Stimulated activated naive CD4-positive, alpha-beta T cell treated with Interleukin-2 at 50 U/mL for 16 hours (primary cell): ENCODE measurements around the gene TCFL5.
"Not testable (repeated sequence)": the region's sequence is repeated elsewhere in the genome, so short reads cannot be mapped to it uniquely, and the experiment has no call there.

ENCODE experiments used
- DNase-seq: peaks from one replicate; lab custom pipeline; 2025; lab: John Stamatoyannopoulos, UW

The TCFL5 gene

DNA sequence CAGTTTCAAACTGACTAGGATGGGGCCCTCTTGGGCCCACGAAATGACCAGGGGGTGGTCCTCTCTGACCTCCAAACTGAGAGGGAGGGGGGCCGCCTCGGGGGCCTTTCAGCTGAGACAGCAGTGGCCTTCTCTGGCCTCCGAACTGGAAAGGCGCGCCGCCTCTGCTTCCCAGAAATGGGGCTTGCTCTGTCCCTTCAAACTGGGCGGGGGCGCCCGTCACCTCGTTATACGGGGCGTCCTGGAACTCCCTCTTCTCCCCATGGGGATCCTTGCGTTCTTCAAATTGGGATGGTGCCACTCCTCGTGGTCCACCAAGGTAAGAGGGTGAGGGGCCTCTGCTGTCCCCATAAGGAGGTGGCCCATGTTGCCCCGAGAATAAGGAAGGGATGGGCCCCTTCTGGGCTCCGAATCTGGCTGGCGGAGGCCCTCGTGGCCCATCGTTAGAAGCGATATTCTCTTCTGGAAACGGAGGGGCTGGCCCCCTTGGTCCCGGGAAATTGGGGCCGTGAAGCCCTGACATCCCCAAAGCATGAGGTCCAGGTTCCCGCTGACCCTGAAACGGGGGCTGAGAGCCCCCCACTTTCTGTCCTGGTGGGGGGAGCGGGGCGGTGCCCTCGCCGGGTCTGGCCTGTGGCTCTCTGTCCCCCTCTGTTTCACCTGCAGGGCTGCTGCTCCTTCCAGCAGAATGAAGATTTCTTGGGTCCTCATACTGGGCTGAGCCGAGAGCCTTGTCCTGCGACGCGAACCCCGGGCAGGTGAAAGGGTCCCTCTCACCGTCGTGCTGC lies 18.7 kb upstream of the TCFL5 start:
- DNase-seq, result no peak

DNA sequence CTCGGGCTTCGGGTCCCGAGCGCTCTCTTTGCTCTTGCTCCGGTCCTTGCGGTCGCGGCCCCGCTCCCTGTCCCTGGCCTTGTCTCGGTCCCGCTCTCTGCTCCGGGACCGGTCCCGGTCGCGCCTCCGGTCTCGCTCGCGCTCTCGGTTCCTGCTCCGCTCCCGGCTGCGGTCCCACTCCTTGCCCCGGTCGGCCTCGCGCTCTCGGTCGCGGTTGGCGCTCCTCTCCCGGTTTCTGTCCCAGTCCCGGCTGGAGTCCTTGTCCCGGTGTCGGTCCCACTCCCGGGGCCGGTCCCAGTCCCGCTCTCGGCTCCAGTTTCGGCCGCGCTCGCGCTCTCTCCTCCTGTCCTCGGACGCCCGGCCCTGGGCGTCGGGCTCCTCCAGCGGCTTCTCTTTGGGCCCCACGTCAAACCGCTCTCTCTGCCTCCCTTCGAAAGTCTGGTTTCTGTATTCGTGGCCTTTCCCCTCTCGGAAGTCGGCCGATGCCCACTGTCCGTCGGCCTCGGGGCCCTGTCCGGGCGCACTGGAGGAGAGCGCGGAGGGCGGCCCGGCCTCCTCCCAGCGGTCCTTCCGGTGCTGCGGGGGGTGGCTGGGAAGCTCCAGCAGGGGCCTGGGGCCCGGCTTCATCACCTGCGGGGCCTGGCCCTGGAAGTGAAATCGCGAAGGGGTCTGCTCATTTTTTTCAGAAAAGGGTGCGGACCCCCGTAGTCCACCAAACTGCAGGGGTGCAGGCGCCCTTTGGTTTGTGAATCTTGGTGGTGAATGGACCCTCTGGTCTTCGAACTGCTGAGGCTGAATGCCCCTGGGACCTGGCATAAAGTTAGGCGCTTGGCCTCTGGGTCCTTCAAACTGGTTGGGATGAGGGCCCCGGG lies 17.9 kb upstream of the TCFL5 start:
- no peak for DNase-seq

DNA sequence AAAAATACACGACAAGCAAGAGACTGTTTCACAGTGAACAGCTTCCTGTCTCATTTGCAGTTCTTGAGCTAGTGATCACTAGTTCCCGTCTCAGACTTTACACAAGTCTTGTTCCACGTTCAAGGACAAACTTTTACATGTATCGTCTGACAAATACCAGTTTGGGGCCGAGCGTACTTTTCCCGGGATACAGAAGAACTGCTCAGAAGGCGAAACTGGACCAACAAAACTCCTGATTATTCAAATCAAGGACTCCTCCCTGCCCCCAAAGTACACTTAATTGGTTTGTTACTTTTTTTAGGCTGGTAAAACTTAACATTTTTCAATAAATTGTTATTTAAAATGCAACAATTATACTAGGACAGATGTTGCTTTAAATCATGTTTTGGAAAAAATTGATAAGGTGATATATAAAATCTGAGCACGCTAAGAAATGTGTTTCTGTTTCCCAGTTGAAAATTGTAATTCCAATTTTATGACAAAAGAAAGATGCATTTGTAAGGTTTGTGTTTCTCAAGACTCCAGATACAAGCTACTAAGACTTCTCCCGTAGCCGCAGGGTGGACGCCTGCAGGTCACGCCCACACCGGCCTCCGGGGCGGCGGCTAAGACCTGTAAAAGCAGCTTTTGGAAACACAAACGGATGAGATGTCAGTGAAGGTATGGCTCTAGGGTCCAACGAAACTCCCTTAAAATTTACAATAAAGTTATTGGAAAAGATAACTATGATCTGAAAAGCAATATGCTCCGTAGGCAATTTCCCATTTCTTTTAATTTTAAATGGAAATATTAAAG lies 16.8 kb upstream of the TCFL5 start:
- no peak for DNase-seq

DNA sequence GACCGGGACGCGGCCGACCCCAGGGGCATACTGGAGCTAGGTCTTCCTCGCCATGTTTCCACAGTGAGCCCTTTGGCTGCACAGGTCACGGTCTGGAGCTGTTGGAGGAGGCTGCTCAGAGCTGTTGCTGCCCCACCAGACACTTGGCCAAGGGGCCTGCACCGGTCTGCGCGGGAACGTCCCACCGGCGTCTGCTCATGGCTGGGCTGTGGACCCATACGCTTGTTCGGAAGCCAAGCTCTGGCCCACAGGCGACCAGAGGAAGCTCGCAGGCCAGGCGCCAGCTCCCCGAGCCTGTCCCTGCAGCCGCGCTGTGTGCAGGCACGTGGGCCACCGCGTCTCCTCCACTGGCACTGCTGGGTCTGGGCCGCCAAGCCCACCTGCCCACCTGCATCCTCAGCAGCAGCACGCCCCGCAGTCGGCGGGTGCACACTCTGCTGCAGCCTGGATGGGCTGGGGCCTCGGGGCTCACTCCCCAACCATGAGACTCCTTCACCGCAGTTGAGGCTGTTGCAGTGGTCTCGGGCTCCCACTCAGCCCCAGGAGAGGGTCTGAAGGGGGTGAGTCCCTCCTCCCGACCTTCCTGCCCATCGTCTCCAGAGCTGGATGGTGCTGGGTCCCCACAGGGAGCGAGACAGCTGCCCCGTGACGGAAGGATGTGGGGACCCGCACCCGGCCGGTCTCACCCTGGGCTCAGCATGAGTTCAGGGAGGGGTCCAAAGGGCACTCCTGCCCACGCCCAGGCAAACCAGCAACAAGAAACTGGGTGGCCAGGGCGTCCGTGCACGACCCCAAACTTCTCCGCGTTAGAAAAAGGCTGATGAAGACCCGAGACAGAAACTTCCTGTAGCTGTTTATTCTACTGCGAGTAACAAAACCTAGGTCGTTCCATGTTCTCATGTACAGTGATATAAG lies 15.5 kb upstream of the TCFL5 start:
- DNase-seq, result no peak

DNA sequence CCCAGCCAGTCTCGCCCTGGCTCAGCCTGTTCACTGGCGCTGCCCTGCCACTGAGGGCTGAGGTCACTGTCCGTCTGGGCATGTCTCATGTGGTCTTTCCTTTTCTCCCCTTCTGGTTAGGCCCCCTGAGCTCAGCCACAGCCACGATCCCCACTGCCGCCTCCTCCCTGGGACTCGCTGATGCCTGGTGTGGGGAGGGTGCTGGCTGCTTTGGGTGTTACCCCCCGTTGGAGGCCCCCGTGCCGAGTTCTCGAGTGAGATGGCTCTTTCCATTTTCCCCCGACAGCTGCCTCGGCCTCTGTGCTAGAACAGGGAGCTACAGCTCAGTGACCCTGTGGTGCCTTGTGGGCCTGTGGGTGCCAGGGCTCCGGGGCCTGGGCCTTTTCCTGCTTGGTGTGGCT lies 14.9 kb upstream of the TCFL5 start:
- DNase-seq, result no peak

DNA sequence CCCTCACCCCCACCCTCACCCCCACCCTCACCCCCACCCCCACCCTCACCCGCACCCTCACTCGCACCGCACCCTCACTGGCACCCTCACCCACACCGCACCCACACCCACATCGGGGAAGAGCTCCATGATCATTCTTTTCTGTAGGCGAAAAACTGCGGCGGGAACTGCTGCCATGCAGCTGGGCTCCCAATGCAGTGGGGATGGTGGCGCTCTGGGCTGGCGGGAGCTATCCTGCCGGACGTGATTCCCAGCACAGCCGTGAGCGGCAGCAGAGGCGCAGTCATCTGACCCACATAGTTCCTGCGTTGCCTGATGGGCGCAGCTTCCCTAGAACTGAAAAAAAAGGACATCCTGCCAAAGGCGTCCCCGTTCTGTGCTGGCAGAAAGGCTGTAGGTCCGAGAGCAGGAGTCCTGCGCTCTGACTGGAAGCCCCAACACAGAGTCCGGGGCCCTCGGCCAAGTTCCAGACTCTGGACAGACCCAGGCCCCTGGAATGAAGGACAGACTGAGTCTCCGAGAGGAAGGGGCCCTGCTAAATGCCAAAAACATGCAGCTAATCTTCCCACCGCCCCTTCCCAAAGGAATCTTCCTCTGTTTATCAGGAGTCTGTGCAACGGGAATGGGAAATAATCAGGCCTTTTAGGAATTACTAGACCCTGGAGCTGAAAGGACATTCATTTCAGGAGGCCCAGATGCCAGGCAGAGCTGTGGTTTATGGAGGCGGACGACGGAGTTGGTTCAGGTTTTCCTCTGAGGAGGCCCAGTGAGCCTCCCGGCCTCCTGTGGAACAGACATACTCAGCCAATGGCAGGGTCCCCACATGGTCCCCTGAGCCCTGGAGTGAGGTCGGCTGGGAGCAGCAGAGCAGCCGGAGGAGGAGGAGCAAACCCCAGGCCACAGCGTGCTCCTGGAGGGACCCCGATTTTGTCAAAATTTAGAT lies 14.1 kb upstream of the TCFL5 start:
- no peak for DNase-seq

DNA sequence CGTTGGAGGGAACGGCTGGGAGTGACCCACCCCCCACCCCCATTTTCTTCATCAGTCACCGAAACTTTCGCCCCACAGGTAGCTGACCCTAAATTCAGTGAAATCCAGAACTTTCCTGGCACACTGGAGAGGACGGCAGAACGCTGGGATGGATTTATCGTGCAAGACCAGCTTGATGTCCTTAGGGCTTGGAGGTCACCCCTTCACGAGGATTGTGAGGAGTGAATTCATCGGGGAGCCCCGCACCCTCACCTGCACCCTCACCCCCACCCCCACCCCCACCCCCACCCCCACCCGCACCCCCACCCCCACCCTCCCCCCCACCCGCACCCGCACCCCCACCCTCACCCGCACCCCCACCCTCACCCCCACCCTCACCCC lies 13.3 kb upstream of the TCFL5 start:
- no peak for DNase-seq

DNA sequence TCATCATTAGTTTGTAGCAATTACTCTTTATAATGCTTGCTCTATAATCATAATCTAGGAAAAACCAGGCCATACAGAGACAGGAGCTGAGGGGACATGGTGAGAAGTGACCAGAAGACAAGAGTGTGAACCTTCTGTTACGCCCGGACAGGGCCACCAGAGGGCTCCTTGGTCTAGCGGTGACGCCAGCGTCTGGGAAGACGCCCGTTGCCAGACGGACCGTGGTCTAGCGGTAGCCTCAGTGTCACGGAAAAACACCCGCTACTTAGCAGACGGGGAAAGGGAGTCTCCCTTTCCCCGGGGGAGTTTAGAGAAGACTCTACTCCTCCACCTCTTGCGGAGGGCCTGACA lies 12.0 kb upstream of the TCFL5 start:
- not testable (repeated sequence) for DNase-seq

DNA sequence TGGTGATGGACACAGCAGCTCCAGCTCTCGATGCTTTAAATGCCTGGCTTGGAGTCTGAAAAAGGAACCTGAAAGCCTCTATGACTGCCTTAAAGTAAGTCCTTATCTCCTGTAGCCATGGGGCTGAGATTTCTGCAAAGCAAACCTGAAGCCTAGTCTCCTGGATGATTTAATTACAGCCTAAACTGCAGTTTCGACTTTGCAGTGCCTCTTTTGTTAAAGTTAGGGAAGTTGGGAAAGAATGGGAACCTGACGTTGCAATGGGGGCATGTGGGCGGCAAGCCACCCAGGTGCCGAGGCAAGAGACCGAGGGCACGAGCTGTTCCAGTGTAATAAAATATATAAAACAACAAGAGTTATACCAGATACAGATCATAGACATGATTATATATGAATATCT lies 11.7 kb upstream of the TCFL5 start:
- no peak for DNase-seq

DNA sequence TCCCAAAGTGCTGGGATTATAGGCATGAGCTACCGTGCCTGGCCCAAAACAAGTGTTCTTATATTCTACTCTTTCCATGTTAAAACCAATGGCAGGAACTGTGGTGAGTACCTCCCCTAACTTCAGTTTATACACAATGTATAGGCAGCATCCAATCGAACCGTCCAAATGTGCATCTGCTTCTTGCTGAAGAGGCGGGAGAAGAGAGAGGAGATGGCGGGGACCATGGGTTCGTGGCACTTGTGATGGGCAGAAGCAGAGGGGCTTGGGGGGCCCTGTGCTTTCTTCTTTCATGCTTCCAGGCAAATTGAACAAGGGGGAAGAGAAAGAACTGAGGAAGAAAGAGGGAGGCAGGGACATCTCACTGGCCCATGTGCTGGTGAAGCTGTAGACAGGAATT lies 11.2 kb upstream of the TCFL5 start:
- no peak for DNase-seq

DNA sequence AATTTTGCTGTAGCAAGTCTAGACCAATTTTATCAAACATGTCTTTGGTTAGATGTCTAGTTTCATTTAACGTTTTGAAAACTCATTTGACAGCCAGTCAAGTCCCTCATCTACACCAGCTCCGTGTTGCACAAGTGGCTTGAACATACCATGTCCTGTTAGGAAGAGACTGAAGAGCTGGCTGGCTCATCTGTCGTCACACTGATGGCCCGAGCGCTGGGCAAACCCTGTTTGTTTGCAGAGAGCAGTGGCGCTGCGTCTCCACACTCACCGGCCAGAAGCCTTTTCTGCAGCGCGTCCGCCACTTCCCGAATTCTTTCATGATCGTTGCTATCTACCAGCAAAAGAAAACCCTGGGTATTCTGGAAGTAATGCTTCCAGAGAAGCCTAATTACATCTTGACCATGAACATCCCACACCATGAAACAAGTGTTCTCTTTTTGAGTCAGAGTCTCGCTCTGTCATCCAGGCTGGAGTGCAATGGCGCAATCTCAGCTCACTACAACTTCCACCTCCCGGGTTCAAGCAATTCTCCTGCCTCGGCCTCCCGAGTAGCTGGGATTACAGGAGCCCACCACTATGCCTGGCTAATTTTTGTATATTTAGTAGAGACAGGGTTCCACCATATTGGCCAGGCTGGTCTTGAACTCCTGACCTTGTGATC lies 10.7 kb upstream of the TCFL5 start:
- no peak for DNase-seq

DNA sequence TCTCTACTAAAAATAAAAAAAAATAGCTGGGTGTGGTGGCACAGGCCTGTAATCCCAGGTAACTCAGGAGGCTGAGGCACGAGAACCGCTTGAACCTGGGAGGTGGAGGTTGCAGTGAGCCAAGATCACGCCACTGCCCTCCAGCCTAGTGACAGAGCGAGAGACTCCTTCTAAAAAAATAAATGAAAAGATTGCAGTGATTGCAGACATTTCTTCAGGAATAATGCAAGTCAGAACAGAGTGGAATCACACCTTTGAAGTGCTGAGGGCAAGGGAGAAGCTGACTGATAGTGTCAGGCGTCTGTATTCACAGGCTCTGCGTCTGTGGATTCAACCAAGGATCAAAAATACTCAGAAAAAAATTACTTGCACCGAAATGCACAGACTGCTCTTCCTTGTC lies 2.6 kb upstream of the TCFL5 start:
- no peak for DNase-seq

DNA sequence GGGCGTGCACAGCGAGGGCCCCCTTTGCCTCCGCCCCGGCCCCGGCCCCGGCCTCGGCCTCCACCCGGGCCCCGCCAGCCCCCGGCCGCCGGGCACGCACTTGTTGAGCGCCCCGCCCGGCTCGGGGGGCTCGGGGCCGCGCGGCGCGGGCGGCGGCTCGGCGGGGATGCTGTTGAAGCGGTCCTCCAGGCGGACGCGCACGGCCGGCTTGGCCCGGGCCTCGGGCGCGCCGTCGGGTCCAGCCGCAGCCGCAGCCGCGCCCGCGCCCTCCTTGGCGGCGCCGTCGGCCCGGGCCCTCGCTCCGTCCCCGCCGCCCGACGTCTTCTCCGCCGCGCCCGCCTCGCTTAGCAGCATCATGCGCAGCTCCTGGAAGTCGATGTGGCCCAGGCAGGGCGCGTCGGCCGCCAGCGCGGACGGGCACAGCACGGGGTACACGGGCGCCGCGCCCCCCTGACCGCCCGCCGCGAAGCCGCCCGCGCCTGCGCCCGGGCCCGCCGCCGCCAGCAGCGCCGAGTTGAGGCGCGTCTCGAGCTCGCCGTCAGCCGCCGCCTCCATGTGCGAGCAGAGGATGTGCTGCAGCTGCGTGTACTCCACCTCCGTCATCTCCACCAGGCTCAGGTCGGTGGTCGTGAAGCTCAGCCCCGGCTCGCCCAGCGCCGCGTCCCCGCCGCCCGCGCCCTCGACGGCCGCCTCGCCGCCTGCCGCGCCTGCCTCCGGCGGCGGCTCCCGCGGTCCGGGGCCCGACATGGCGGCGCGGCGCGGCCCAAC lies 514 bp downstream of the TCFL5 start:
- DNase-seq, result peak; percentile 37

DNA sequence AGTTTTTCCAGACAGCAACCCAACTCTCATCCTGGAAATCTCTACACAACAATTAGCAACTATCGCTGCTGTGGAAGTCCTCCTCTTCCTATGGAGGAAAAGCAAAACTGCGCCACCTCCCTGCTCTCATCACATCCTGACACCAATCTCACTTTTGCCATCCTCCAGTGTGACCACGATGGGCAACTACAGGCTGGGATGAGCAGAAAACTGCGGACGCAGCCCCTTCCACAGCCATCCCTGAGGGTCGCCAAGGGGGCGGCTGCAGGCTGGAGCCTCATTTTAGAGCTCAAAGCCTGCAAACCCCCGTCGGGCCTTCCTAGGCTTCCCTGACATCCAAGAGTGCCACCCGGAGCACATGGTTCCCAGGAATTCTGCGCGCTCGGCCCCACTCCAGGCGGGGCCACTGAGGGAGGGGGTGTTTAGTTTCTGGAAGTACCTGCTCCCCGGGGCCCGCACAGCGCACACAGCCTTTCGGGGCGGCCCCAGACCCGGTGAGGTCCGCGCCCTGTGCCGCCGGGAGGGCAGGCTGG lies 1.2 kb downstream of the TCFL5 start:
- DNase-seq, result no peak

DNA sequence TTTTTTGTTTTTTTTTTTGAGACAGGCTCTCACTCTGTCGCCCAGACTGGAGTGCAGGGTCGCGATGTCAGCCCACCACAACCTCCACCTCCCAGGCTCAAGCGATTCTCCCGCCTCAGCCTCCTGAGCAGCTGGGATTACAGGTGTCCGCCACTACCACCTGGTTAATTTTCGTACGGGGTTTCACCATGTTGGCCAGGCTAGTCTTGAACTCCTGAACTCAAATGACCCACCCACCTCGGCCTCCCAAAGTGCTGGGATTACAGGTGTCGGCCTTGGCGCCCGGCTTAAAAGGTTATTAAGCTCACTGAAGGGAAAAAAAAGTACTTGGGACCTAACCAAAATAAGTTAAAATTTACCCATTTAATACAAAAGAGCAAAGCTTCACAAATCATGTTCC lies 1.9 kb downstream of the TCFL5 start:
- no peak for DNase-seq

DNA sequence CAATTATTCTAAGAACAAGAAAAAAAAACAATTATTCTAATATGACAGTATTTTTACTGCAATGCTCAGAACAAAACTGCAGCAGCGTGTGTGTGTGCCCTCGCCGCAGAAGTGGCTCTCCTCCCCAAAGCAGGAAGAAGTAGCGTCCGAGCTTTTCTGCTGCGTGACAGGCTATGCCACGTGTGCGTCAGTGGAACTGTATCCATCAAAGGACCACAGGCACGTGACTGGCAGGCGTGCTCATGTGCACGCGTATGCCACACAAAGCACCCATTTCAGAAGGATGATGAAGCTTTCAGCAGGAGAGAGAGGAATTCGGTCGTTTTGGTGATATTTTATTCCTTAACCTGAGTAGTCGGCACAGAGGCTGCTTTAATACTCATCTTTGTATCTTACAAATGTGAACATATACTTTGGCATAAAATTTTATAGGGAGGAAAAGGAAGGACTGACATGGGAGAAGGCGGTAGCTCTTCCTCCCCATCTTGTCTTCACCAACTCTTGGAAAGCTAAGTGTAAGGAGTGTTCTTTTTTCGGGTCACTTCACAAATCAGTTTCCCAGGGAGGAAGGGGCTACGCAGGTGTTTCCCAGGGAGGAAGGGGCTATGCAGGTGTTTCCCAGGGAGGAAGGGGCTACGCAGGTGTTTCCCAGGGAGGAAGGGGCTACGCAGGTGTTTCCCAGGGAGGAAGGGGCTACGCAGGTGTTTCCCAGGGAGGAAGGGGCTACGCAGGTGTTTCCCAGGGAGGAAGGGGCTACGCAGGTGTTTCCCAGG lies 3.4 kb downstream of the TCFL5 start:
- no peak for DNase-seq

DNA sequence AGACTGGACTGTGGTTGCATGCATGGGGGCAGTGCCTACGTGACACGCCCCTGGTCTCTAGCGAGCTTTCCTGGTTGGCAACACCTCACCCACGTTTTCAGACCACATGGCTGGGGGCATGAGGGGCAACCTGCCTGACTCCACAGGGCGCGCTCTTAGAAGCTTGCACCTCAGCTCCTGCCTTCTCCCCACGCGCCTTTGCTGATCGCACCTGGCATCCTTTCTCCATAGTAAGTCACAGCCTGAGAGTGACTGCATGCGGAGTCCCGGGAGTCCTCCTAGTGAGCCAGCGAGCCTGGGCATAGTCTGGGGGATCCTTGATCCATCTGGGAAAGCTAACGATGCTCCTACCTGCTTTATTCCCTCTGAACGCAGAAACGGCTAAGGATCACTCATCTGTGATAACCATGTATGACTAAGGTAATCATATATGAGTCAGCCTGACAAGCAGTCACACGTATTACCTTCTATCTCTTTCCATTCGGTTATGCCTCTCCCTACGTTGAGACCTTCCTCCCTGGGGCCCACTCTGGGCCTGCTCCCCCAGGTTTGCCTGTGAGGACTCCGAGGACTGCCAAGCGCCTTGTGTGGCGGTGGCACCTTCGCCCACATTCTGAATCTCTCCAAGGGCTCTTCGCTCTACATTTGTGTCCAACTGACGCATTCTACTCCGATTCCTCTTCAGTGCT lies 4.5 kb downstream of the TCFL5 start:
- DNase-seq, result no peak

DNA sequence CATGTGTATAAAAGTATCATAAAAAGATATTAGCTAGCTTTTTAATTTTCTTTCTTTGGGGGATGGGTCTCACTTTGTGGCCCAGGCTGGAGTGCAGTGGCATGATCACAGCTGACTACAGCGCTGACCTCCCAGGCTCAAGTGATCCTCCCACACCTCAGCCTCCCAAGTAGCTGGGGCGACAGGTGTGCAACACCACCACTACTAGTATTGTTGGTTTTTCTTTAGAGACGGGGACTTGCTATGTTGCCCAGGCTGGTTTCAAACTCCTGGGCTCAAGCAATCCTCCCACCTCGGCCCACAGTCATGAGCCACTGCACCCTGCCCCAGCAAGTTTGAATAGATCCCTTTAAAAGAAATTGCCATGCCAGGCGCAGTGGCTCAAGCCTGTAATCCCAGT lies 6.5 kb downstream of the TCFL5 start:
- DNase-seq, result no peak
